ENCODE data around the gene ACD.

GRCh38 chr16:67703626-67704025 lies 43.6 kb upstream of the ACD start:
- no peak for TF ChIP-seq CTCF (conservative IDR thresholded peaks at IDR 0.05)
- no peak for TF ChIP-seq EZH2 (IDR thresholded peaks at IDR 0.05; ENCODE audit: low read depth)

Measured in PC-9 (cell line).